ENCODE measurements around the gene ADAP1.

The ADAP1 gene

GRCh38 chr7:939843-940242, 14.6 kb downstream of the ADAP1 start:
- no peaks in the 10 kb centered on the region for H3K36me3 ChIP-seq (ENCODE audit: insufficient read depth, low read length)
- no peak overlapping the region for H2AFZ ChIP-seq (ENCODE audit: low read depth, low read length)
- H3K4me1 ChIP-seq (ENCODE audit: insufficient read depth, low read length), result no peaks in the 10 kb centered on the region
- no peak for TF ChIP-seq EZH2 (IDR thresholded peaks at IDR 0.05; ENCODE audit: borderline replicate concordance, low read depth, low read length, severe bottlenecking)
- TF ChIP-seq, protein P1, sequence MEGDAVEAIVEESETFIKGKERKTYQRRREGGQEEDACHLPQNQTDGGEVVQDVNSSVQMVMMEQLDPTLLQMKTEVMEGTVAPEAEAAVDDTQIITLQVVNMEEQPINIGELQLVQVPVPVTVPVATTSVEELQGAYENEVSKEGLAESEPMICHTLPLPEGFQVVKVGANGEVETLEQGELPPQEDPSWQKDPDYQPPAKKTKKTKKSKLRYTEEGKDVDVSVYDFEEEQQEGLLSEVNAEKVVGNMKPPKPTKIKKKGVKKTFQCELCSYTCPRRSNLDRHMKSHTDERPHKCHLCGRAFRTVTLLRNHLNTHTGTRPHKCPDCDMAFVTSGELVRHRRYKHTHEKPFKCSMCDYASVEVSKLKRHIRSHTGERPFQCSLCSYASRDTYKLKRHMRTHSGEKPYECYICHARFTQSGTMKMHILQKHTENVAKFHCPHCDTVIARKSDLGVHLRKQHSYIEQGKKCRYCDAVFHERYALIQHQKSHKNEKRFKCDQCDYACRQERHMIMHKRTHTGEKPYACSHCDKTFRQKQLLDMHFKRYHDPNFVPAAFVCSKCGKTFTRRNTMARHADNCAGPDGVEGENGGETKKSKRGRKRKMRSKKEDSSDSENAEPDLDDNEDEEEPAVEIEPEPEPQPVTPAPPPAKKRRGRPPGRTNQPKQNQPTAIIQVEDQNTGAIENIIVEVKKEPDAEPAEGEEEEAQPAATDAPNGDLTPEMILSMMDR (IDR thresholded peaks at IDR 0.05; ENCODE audit: borderline replicate concordance, extremely low read depth, low read length, poor library complexity, severe bottlenecking), result no peak
- no peak overlapping the region for H3K27ac ChIP-seq (ENCODE audit: low read length)
- H3K4me3 ChIP-seq (ENCODE audit: low read depth in 1 of 2, low read length in 2 of 2), result no peak overlapping the region
- no peaks in the 10 kb centered on the region for H4K20me1 ChIP-seq (ENCODE audit: insufficient read depth, low read length)
- no peaks in the 10 kb centered on the region for H3K79me2 ChIP-seq (ENCODE audit: insufficient read depth, low read length)
- H3K27me3 ChIP-seq (ENCODE audit: insufficient read depth, low read length, poor library complexity), result no peaks in the 10 kb centered on the region
- no peaks in the 10 kb centered on the region for H3K9me3 ChIP-seq (ENCODE audit: insufficient read depth, low read length, severe bottlenecking)
- no peak for ATAC-seq (ENCODE audit: insufficient read depth, low read depth)
- no peak overlapping the region for H3K9ac ChIP-seq (ENCODE audit: low read depth, low read length)
- DNase-seq, result no peak
- H3K4me2 ChIP-seq (ENCODE audit: insufficient read depth, low read length), result no peak overlapping the region

DNA sequence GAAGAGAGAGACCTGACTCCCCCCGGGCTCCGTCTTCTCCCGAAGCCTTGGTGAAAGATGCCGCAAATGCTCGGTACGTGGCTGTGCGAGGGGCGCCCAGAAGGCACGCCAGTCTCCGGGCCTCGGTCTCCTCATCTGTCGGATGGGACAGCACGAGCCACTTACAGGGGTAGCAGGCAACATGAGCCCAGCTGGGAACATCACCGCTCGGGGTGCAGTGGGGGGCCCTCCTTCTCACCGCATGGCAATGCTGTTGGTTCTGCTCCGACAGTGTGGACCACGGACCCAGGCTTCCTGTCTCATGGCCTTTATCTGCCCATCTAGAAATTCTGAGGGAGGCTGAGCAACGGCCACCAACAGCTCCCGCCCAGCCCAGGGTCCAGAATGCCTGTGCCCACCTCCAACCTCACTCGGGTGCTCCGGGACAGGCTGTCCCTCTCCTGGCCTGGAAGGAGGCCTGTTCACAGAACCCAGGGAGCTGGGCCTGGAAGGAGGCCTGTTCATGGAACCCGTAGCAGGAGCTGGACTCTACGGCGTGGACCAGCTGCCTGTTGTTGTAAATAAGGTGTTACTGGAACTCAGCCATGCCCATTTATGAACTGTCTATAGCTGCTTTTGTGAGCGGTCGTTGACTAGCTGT, 15.8 kb downstream of the ADAP1 start:
- no peak for ATAC-seq (ENCODE audit: insufficient read depth, low read depth)

DNA sequence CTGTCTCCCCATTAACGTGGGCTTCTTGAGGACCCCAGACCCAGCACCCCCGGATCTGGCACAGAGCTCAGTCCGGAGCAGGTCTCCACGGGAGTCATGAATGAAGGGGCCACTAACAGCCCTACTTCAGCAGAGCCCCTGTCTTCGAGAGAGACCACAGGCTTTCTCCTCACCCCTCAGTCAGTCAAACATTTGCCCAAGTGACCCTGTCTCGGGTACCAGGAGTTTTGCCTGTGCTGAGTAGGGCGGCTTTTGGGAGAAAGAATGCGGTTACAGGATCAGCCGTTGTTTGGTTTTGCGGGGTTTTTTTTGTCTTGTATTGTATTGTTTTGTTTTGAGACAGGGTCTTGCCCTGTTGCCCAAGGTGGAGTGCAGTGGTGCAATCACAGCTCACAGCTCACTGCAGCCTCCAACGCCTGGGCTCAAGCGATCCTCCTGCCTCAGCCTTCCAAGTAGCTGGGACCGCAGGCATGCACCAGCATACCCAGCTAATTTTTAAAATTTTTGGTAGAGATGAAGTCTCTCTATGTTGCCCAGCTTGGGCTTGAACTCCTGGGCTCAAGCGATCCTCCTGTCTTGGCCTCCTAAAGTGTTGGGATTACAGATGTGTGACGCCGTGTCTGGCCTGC, 16.5 kb downstream of the ADAP1 start:
- Histone ChIP-seq H2AFZ (ENCODE audit: low read depth, low read length) (no peak overlapping the region), H3K9me3 (ENCODE audit: insufficient read depth, low read length, severe bottlenecking) (no peaks in the 10 kb centered on the region), H3K9ac (ENCODE audit: low read depth, low read length) (no peak overlapping the region), H3K27me3 (ENCODE audit: insufficient read depth, low read length, poor library complexity) (no peaks in the 10 kb centered on the region), H4K20me1 (ENCODE audit: insufficient read depth, low read length) (no peaks in the 10 kb centered on the region), H3K4me1 (ENCODE audit: insufficient read depth, low read length) (no peaks in the 10 kb centered on the region), H3K4me3 (ENCODE audit: low read depth in 1 of 2, low read length in 2 of 2) (no peak overlapping the region), H3K79me2 (ENCODE audit: insufficient read depth, low read length) (no peaks in the 10 kb centered on the region), H3K36me3 (ENCODE audit: insufficient read depth, low read length) (no peaks in the 10 kb centered on the region), H3K27ac (ENCODE audit: low read length) (no peak overlapping the region), H3K4me2 (ENCODE audit: insufficient read depth, low read length) (no peak overlapping the region)
- TF ChIP-seq, protein P1 (IDR thresholded peaks at IDR 0.05; ENCODE audit: borderline replicate concordance, extremely low read depth, low read length, poor library complexity, severe bottlenecking), result no peak
- TF ChIP-seq EZH2 (IDR thresholded peaks at IDR 0.05; ENCODE audit: borderline replicate concordance, low read depth, low read length, severe bottlenecking), result no peak
- DNase-seq (no peak), ATAC-seq (ENCODE audit: insufficient read depth, low read depth) (no peak)

More for the DNA sequence above, 15.8 kb downstream of the ADAP1 start:
- no peak overlapping the region for H3K9ac ChIP-seq (ENCODE audit: low read depth, low read length)
- TF ChIP-seq, protein P1 (IDR thresholded peaks at IDR 0.05; ENCODE audit: borderline replicate concordance, extremely low read depth, low read length, poor library complexity, severe bottlenecking), result no peak
- TF ChIP-seq EZH2 (IDR thresholded peaks at IDR 0.05; ENCODE audit: borderline replicate concordance, low read depth, low read length, severe bottlenecking), result no peak
- H3K79me2 ChIP-seq (ENCODE audit: insufficient read depth, low read length), result no peaks in the 10 kb centered on the region
- no peaks in the 10 kb centered on the region for H3K27me3 ChIP-seq (ENCODE audit: insufficient read depth, low read length, poor library complexity)
- no peak overlapping the region for H3K4me2 ChIP-seq (ENCODE audit: insufficient read depth, low read length)
- no peaks in the 10 kb centered on the region for H3K36me3 ChIP-seq (ENCODE audit: insufficient read depth, low read length)
- H3K4me1 ChIP-seq (ENCODE audit: insufficient read depth, low read length), result no peaks in the 10 kb centered on the region
- no peak overlapping the region for H3K4me3 ChIP-seq (ENCODE audit: low read depth in 1 of 2, low read length in 2 of 2)
- no peak overlapping the region for H3K27ac ChIP-seq (ENCODE audit: low read length)
- no peak overlapping the region for H2AFZ ChIP-seq (ENCODE audit: low read depth, low read length)
- H3K9me3 ChIP-seq (ENCODE audit: insufficient read depth, low read length, severe bottlenecking), result no peaks in the 10 kb centered on the region
- DNase-seq, result no peak
- no peaks in the 10 kb centered on the region for H4K20me1 ChIP-seq (ENCODE audit: insufficient read depth, low read length)

Measured in DND-41 (cell line).